Stimulated activated CD4-positive, alpha-beta T cell treated with anti-CD3 and anti-CD28 coated beads, TNF-alpha, amount 100 ng/mL, for 1 hour (primary cell): Measurements from ENCODE around the gene CHGA.
A peak's percentile ranks its signal among the peaks of the same experiment; 100 is the strongest.

Experiments
- DNase-seq, 3 donors: peaks; one replicate each; pipeline ENCODE4 v3.0.0-alpha.2; 2020; ENCODE audit warnings: low read depth in 3 of 3, low spot score in 1 of 3

CHGA gene

GRCh38 chr14:92922883-92923743 is at the start of gene CHGA:
Gene CHGA, plus strand, starts transcription at chr14:92923150. Its CDS starts 210 bp downstream, at chr14:92923360.
- peak in 1 of 3 donors; percentile 21 for DNase-seq

GRCh38 chr14:92874962-92875661 is 47.8 kb upstream of the CHGA start:
- no peak for DNase-seq

- no peak for DNase-seq
Observed at GRCh38 chr14:92877757-92878431, 45.1 kb upstream of the CHGA start.

- no peak for DNase-seq
Observed at GRCh38 chr14:92880351-92880750, 42.6 kb upstream of the CHGA start.

- DNase-seq: no peak
Observed at GRCh38 chr14:92880851-92881250, 42.1 kb upstream of the CHGA start.

GRCh38 chr14:92883066-92883465 is 39.9 kb upstream of the CHGA start:
- no peak for DNase-seq

- no peak for DNase-seq
Observed at GRCh38 chr14:92884410-92884809, 38.5 kb upstream of the CHGA start.

GRCh38 chr14:92885279-92886061 is 37.5 kb upstream of the CHGA start:
- DNase-seq: no peak

GRCh38 chr14:92886337-92886736 is 36.6 kb upstream of the CHGA start:
- DNase-seq: no peak

- DNase-seq: no peak
Observed at GRCh38 chr14:92887157-92887556, 35.8 kb upstream of the CHGA start.

- no peak for DNase-seq
Observed at GRCh38 chr14:92888896-92889295, 34.1 kb upstream of the CHGA start.

GRCh38 chr14:92890830-92891588 is 31.9 kb upstream of the CHGA start:
- DNase-seq: no peak

GRCh38 chr14:92892589-92892988 is 30.4 kb upstream of the CHGA start:
- DNase-seq: no peak

GRCh38 chr14:92895352-92895878 is 27.5 kb upstream of the CHGA start:
- no peak for DNase-seq

GRCh38 chr14:92897922-92898565 is 24.9 kb upstream of the CHGA start:
- peak in 1 of 3 donors; percentile 18 for DNase-seq

GRCh38 chr14:92898566-92899131 is 24.3 kb upstream of the CHGA start:
- DNase-seq: no peak

- no peak for DNase-seq
Observed at GRCh38 chr14:92900660-92901059, 22.3 kb upstream of the CHGA start.

GRCh38 chr14:92902191-92902590 is 20.8 kb upstream of the CHGA start:
- DNase-seq: no peak

GRCh38 chr14:92902726-92903125 is 20.2 kb upstream of the CHGA start:
- DNase-seq: no peak
